ENCODE measurements around the gene PPIAL4G.
"Not testable (repeated sequence)": the region's sequence is repeated elsewhere in the genome, so short reads cannot be mapped to it uniquely, and the experiment has no call there.

Gene PPIAL4G

DNA sequence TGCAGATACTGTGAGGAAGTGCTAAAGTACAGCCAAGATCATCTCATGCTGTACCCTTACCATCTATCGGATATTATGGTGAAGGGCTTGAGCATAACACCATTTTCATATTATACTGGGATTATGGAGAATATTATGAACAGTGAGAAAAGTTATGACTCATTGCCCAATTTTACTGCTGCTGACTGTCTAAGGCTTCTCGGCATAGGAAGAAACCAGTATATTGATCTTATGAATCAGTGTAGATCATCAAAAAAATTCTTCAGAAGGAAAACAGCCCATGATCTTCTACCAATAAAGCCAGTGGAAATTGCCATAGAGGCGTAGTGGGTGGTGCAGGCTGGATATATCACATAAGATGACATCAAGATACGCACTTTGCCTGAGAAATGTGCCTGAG is 47.7 kb downstream of the PPIAL4G start:
- H3K4me3 ChIP-seq (ENCODE audit: low read depth, low read length), result no peak overlapping the region
- TF ChIP-seq, protein P1, sequence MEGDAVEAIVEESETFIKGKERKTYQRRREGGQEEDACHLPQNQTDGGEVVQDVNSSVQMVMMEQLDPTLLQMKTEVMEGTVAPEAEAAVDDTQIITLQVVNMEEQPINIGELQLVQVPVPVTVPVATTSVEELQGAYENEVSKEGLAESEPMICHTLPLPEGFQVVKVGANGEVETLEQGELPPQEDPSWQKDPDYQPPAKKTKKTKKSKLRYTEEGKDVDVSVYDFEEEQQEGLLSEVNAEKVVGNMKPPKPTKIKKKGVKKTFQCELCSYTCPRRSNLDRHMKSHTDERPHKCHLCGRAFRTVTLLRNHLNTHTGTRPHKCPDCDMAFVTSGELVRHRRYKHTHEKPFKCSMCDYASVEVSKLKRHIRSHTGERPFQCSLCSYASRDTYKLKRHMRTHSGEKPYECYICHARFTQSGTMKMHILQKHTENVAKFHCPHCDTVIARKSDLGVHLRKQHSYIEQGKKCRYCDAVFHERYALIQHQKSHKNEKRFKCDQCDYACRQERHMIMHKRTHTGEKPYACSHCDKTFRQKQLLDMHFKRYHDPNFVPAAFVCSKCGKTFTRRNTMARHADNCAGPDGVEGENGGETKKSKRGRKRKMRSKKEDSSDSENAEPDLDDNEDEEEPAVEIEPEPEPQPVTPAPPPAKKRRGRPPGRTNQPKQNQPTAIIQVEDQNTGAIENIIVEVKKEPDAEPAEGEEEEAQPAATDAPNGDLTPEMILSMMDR (IDR thresholded peaks at IDR 0.05; ENCODE audit: borderline replicate concordance, insufficient read depth, low read depth, low read length), result no peak

DNA sequence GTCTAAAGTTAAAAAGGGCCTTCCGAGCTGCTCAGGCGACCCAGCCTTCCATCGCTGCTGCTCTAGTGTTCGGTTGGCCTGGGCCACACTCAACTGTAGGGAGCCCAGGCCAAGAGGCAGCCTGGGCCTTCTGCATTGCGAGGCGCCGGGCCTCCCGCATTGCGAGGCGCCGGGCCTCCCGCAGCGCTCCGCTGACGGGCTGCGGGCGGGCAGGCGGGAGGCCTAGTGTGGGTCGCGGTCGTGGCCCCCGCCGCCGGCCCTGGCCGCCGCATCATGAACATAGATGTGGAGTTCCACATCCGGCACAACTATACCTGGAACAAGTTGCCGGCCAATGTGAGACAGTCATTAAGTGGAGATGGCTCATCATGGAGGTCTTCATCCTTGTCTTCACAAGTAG is 48.3 kb downstream of the PPIAL4G start:
- TF ChIP-seq, protein P1 (IDR thresholded peaks at IDR 0.05; ENCODE audit: borderline replicate concordance, insufficient read depth, low read depth, low read length), result no peak
- H3K4me3 ChIP-seq (ENCODE audit: low read depth, low read length), result no peak overlapping the region

DNA sequence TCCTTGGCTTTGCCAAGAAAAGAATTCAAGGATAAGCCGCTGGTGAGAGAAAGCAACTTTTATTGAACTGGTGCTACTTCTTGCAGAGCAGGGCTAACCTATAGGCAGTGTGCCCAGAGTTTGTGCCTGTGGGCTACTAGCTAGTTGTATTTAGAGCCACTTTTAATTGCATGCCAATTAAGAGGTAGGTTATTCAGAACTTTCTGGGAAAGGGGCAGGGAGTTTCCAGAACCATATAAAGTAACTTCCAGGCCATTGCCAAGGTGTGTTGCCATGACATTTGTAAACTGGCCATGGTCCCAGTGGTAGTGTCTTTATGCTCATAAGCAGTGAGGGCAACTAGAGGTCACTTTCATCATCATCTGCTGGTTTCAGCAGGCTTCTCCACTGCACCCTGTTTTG is 50.2 kb downstream of the PPIAL4G start:
- not testable (repeated sequence) for H3K4me3 ChIP-seq (ENCODE audit: low read depth, low read length)

All from GM12875 (cell line).